Ovary (tissue), 9 donors: Measurements from ENCODE around the gene CCDC169. TPM values are rescaled to one million over a fixed set of nuclear protein-coding genes. Genes with fewer than 3 reads are reported as not detected.

Source experiments
- DNase-seq, 5 donors: peaks; one replicate each; pipeline ENCODE4 v3.0.0-alpha.2; 2019 to 2020
- H3K27ac ChIP-seq, 2 donors: fragments of 200-600 bp; one replicate each; pipeline versions ENCODE4 v1.5.1 to v1.8.0; 2019 to 2022
- H3K27me3 ChIP-seq: fragments of 200-600 bp; one replicate; pipeline ENCODE4 v1.8.0; 2022
- H3K36me3 ChIP-seq: fragments of 200-600 bp; sonication (generic); one replicate; pipeline ENCODE4 v1.5.1; 2019
- H3K4me1 ChIP-seq: one replicate; pipeline ENCODE4 v1.8.1; 2013; ENCODE audit warnings: mild to moderate bottlenecking, moderate library complexity; ENCODE audit not compliant: insufficient read depth
- H3K4me3 ChIP-seq: fragments of 200-600 bp; sonication (generic); one replicate; pipeline ENCODE4 v1.5.1; 2017
- H3K9me3 ChIP-seq, 2 donors: fragments of 200-600 bp in 1 of 2; sonication (generic) in 1 of 2; one replicate each; pipeline versions ENCODE4 v1.5.1 to v1.8.1; 2013 to 2019; ENCODE audit warnings: mild to moderate bottlenecking in 1 of 2, moderate library complexity in 1 of 2
- EP300 ChIP-seq: sonication (generic); formaldehyde crosslinking; IDR thresholded peaks from one replicate; pipeline ENCODE4 v1.6.1; 2017; ENCODE audit warnings: antibody characterized with exemption
- POLR2A ChIP-seq: fragments of 450-650 bp; IDR thresholded peaks from one replicate; pipeline ENCODE4 v1.6.1; 2017; ENCODE audit warnings: antibody characterized with exemption, mild to moderate bottlenecking, moderate library complexity
- WGBS, 3 donors: extraction: QIAGEN DNeasy Blood & Tissue Kit in 1 of 3; methylation state at CpG; one replicate each; pipeline versions ENCODE4 v1.1.5 to v1.1.7; 2013 to 2017; 5-methylcytosine and 5-hydroxymethylcytosine counted together
- intact Hi-C, 4 donors: fragments of 100-400 bp; cut with DNase I; formaldehyde crosslinking; loops; one replicate each; pipeline versions ENCODE4 v1.11.0 to v1.15.1; 2022 to 2023
- polyA plus RNA-seq, 2 donors: library from polyadenylated mRNA; stranded (reverse); fragments of 200-250 nt in 1 of 2; fragments of 350-450 nt in 1 of 2; fragmentation: Illumina TruSeq in 1 of 2; extraction: RNeasy Lipid Tissue Mini Kit (QIAGEN cat#74804) in 1 of 2; gene quantifications; one replicate each; pipeline ENCODE4 v1.2.3, GENCODE V29; 2013 to 2014
- total RNA-seq, 7 donors: library from RNA; depleted of rRNA in 2 of 7; stranded (reverse); fragments of >200 nt in 2 of 7; fragmentation: NEBNext Ultra II Directional in 3 of 7; extraction: Animal tissue kit (Norgen Biotek cat#: 25700) in 3 of 7; gene quantifications; one replicate each; pipeline versions ENCODE4 v1.1.0 to v1.2.4, GENCODE V29; 2016 to 2023
- TF ChIP-seq, protein P1 (sequence below), 3 donors: fragments of 450-650 bp in 2 of 3; fragments of 200-600 bp in 1 of 3; IDR thresholded peaks; one replicate each; pipeline versions ENCODE4 v1.5.1 to v1.8.0; 2016 to 2022; ENCODE audit warnings: antibody characterized with exemption in 3 of 3, mild to moderate bottlenecking in 1 of 3
- donor health status: DM: no; HTN: no; CAD: no; lungs with moderate emphysema.
- donor health status: DM: no; HTN: no; CAD: no.
- donor health status: Bipolar disorder and iron deficiency.
- donor health status: DM: yes; HTN: yes; CAD: no.
- donor health status: DM: no; HTN: no; CAD: no.
- donor health status: DM: yes; HTN: yes; CAD: no.

The CCDC169 gene
- total and polyA plus RNA-seq, 9 donors, result 0.24 to 2.7 (median 0.97) TPM; not detected in 1

DNA sequence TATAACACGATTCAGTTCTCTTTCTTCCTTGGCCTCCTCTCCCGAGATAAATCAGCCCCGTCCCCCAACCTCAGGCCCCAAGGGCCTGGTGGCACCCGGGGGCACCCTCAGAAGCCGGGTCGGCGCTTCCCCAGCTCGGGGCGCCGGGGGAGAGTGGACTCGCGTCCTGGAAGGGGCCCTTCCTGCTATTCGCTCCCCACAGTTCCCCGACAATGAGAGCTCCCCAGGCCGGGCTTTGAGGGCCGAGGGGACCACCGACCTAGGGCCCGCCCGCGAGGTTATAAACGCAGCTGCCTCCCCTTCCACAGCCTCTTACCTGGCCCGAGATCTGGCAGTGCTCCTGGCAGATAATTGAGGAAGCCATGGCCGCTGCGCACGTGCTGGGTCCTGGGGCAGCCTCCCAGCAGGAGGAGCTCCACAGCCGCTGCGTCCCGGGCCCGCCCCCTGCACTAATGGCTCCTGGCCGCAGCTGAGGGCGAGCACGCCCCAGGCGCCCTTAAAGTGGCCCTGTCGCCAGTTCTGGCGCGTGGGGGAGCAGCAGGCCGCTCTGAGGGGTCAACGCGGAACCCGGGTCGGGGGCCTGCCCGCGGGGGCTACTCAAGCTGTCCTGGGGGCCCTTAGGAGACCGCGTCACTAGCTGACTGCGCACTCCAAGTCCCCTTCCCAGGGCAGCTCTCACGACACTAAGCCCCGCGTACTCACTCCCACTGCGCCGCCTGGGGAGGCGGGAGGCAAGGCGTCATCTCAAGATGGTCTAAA lies 83.3 kb downstream of the CCDC169 start, which contains the start of gene SOHLH2:
SOHLH2 (minus strand) TSS at position 394 of the 759 bp plus-strand sequence; CDS start at position 364, 30 bp downstream.
- Histone ChIP-seq H3K36me3 (no peaks in the 10 kb centered on the region), H3K27me3 (no peaks in the 10 kb centered on the region), H3K4me3 (no peak within 1 kb of the TSS), H3K4me1 (no peaks in the 10 kb centered on the region), H3K9me3 (no peaks in the 10 kb centered on the region), H3K27ac (no peak within 1 kb of the TSS)
- intact Hi-C loops, result no loop called here
- WGBS, 3 donors, result 92 to 95% (median 95%) methylated on average over 53 of the region's 53 CpGs
- no peak for DNase-seq
- TF ChIP-seq POLR2A (no peak), EP300 (no peak)

- no peaks in the 10 kb centered on the region for H3K9me3 ChIP-seq
- 30 to 58% (median 34%) methylated on average over 3 of the region's 3 CpGs for WGBS, 3 donors
Observed at GRCh38 chr13:36212789-36213188, 84.8 kb downstream of the CCDC169 start.

DNA sequence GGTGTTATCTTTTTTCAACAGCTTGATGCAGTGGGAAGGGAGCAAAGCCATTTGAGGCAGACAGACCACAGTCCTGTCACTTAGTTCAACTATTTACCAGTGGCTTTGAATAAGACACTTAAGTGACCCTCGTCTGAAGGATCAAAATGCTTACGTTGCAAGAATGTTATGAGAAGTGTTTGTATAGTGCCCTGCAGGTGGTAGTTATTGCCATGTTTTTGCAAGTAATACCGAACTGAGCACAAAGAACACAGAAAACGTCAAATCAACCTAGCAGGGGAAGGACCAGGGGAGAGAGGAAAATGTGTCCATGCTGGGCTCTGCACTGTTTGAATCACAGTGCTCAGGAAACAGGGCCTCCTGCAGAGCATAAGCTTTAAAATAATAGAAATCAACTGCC lies 86.0 kb downstream of the CCDC169 start:
- Histone ChIP-seq H3K4me1 (no peaks in the 10 kb centered on the region), H3K9me3 (no peaks in the 10 kb centered on the region), H3K27me3 (no peaks in the 10 kb centered on the region), H3K4me3 (no peak overlapping the region), H3K27ac (no peak overlapping the region), H3K36me3 (no peaks in the 10 kb centered on the region)
- intact Hi-C loops, result no loop called here
- TF ChIP-seq POLR2A (no peak), EP300 (no peak)
- 74 to 91% (median 80%) methylated on average over 4 of the region's 4 CpGs for WGBS, 3 donors
- DNase-seq, result no peak

More at GRCh38 chr13:36212789-36213188, 84.8 kb downstream of the CCDC169 start:
- no peak for DNase-seq
- Histone ChIP-seq H3K4me3 (no peak overlapping the region), H3K27ac (no peak overlapping the region), H3K36me3 (no peaks in the 10 kb centered on the region), H3K27me3 (no peaks in the 10 kb centered on the region), H3K4me1 (no peaks in the 10 kb centered on the region)
- intact Hi-C loops, result no loop called here
- TF ChIP-seq POLR2A (no peak), EP300 (no peak)
- TF ChIP-seq, protein P1, sequence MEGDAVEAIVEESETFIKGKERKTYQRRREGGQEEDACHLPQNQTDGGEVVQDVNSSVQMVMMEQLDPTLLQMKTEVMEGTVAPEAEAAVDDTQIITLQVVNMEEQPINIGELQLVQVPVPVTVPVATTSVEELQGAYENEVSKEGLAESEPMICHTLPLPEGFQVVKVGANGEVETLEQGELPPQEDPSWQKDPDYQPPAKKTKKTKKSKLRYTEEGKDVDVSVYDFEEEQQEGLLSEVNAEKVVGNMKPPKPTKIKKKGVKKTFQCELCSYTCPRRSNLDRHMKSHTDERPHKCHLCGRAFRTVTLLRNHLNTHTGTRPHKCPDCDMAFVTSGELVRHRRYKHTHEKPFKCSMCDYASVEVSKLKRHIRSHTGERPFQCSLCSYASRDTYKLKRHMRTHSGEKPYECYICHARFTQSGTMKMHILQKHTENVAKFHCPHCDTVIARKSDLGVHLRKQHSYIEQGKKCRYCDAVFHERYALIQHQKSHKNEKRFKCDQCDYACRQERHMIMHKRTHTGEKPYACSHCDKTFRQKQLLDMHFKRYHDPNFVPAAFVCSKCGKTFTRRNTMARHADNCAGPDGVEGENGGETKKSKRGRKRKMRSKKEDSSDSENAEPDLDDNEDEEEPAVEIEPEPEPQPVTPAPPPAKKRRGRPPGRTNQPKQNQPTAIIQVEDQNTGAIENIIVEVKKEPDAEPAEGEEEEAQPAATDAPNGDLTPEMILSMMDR (IDR thresholded peaks at IDR 0.05), result no peak

DNA sequence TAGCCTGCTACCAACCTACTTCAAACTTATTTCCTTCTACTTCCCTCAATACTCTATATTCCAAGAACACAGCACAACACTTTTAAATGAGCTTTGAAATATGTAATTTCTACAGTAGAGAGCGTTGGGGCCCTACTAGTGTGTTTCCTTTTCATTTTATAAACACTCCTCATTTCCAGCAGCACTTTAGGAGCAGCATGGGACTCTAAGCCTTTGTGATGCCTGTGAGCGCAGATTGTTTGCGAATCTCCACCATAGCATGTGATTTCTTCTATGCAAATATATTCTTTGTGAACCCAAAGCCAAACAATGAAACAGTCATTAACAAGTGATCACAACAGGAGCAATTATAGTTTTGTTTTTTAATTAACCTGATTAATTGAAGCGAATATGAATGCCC lies 86.9 kb downstream of the CCDC169 start:
- WGBS, 3 donors, result 87 to 91% (median 88%) methylated on average over 4 of the region's 4 CpGs
- DNase-seq, result no peak
- H3K27ac ChIP-seq, result no peak overlapping the region
- H3K4me1 ChIP-seq, result no peaks in the 10 kb centered on the region
- H3K4me3 ChIP-seq, result no peak overlapping the region
- intact Hi-C loops, result no loop called here
- TF ChIP-seq, protein P1 (IDR thresholded peaks at IDR 0.05), result no peak
- TF ChIP-seq POLR2A (no peak), EP300 (no peak)
- no peaks in the 10 kb centered on the region for H3K27me3 ChIP-seq
- H3K36me3 ChIP-seq, result no peaks in the 10 kb centered on the region
- no peaks in the 10 kb centered on the region for H3K9me3 ChIP-seq

DNA sequence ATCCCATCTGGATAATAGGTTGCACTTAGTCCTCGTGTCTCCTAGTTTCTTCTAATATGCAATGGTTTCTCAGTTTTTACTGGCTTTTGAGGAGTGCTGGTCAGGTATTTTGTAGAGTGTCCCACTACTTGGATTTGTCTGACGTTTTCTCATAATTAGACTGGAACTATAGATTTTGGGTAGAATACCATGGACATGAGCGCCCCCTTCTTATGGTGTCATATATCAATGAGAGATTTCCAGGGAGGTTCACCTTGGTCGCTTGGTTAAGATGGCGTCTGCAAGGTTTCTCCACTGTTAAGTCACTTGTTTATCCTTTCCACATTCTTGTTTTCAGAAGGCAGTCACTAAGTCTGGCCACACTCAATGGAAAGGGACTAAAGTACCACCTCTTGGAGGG lies 89.9 kb downstream of the CCDC169 start:
- no peaks in the 10 kb centered on the region for H3K9me3 ChIP-seq
- H3K4me1 ChIP-seq, result no peaks in the 10 kb centered on the region
- no peak overlapping the region for H3K27ac ChIP-seq
- no peaks in the 10 kb centered on the region for H3K27me3 ChIP-seq
- 80 to 86% (median 81%) methylated on average over 5 of the region's 5 CpGs for WGBS, 3 donors
- TF ChIP-seq EP300 (no peak), POLR2A (no peak)
- TF ChIP-seq, protein P1 (IDR thresholded peaks at IDR 0.05), result no peak
- intact Hi-C loops, result no loop called here
- DNase-seq, result no peak
- H3K36me3 ChIP-seq, result no peaks in the 10 kb centered on the region
- no peak overlapping the region for H3K4me3 ChIP-seq
